LHCN-M2 (cell line): Measurements from ENCODE around the gene KRTAP19-4. TPM values are rescaled to one million over a fixed set of nuclear protein-coding genes. Genes with fewer than 3 reads are reported as not detected.
"Not testable (repeated sequence)": the region's sequence is repeated elsewhere in the genome, so short reads cannot be mapped to it uniquely, and the experiment has no call there.

Experiments used
- DNase-seq: peaks from one replicate; pipeline ENCODE4 v3.0.0-alpha.2; 2012; ENCODE audit warnings: low read depth
- polyA plus RNA-seq: library from polyadenylated mRNA; unstranded; fragments of >200 nt; gene quantifications from one replicate; pipeline ENCODE4 v1.2.1, GENCODE V29; 2012; ENCODE audit warnings: missing spikeins
- total RNA-seq: library from RNA; depleted of rRNA; stranded (reverse); fragments of >200 nt; gene quantifications from 2 replicates; pipeline ENCODE4 v1.2.3, GENCODE V29; 2014; rRNA removed

KRTAP19-4 gene
- not detected in 2 replicates for total RNA-seq
- polyA plus RNA-seq: not detected

GRCh38 chr21:30497065-30497464 lies at the start of gene KRTAP19-4:
Gene KRTAP19-4 (minus strand): TSS chr21:30497165. CDS start chr21:30497110, 55 bp downstream.
- no peak for DNase-seq

DNA sequence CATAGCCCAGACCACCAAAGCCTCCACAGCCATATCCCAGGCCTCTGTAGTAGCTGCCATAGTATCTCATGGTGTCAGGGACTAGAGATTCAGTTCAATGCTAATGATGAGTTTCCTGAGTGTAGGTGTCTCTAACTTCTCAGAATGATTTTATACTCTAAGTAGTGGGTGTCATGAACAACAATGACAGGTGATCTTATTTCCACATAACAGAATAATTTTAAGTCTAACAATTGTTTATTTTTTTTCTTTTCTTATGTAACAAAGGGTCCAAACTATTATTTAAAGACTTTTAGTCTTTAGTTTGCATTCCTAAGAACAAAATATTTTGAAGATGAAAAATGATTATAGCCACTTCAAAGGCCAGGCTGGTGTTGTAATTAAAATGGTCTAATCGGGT lies 44.8 kb upstream of the KRTAP19-4 start, which contains the start of gene KRTAP19-6:
Gene KRTAP19-6, minus strand, starts transcription at position 101 of the 400 bp plus-strand sequence. Its CDS starts 31 bp downstream, at position 70.
- DNase-seq: no peak

GRCh38 chr21:30518876-30519275 lies 21.9 kb upstream of the KRTAP19-4 start:
- no peak for DNase-seq

- DNase-seq: no peak
These were observed 18.7 kb upstream of the KRTAP19-4 start for GRCh38 chr21:30515681-30516080.

GRCh38 chr21:30505621-30506205 lies 8.7 kb upstream of the KRTAP19-4 start:
- DNase-seq: not testable (repeated sequence)

DNA sequence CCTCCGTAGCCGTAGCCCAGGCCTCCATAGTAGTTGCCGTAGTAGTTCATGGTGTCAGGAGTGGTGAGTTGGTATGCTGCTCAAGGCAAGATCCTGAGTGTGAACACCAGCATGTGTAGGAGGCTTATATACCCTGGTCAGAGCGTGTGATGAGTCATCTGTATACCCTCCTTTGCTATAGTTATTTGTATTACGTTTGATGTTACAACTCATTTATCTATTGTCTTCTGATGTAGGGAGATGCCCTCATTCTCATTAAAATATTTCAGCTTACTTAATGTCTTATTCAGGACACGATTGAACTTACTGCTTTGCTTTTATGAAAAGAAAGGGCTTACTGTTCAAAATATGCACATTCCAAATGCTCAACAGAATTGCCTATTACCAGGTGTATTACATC lies 5.1 kb upstream of the KRTAP19-4 start, which contains the start of gene KRTAP19-5:
Gene KRTAP19-5, minus strand, starts transcription at position 101 of the 400 bp plus-strand sequence. Its CDS starts 51 bp downstream, at position 50.
- no peak for DNase-seq

- DNase-seq: no peak
These were observed 5.0 kb downstream of the KRTAP19-4 start, which contains the start of gene KRTAP19-3 for GRCh38 chr21:30491963-30492428. Gene KRTAP19-3 (minus strand): TSS chr21:30492013. CDS start chr21:30491957, 56 bp downstream.

DNA sequence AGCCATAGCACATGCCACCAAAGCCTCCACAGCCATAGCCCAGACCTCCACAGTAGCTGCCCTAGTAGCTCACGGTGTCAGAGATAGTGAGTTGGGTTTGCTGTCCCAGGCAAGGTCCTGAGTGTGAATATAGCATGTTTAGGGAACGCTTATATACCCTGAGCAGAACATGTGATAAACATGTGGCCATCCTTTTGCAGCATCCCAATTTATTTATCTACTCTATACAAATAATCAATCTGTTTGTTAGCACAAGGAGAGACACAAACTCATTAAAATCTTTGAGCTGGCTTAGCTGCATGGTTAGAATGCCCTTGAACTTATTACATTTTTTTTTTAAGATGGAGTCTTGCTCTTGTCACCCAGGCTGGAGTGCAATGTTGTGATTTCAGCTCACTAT lies 9.6 kb downstream of the KRTAP19-4 start, which contains the start of gene KRTAP19-2:
Gene KRTAP19-2, minus strand, starts transcription at position 101 of the 400 bp plus-strand sequence. Its CDS starts 88 bp downstream, at position 13.
- DNase-seq: no peak

DNA sequence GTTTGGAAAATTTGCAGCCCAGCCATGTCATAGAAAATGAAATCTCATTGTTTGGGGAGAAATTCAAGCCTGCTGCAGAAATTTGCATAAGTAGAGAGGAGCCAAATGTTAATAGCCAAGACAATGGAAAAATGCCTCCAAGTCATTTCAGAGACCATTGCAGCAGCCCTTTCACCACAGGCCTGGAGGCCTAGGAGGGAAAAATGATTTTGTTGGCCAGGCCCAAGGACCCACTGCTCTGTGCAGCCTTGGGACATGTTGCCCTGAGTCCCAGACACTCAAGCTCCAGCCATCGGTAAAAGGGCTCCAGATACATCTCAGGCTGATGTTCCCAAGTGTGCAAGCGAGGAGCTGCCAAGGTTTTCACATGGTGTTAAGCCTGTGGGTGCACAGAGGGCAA lies 10.8 kb downstream of the KRTAP19-4 start:
- DNase-seq: no peak

- no peak for DNase-seq
These were observed 14.8 kb downstream of the KRTAP19-4 start for GRCh38 chr21:30482130-30482529.

GRCh38 chr21:30480145-30480544 lies 16.8 kb downstream of the KRTAP19-4 start, which contains the start of gene KRTAP19-1:
Gene KRTAP19-1 (minus strand): TSS chr21:30480367. CDS start chr21:30480317, 50 bp downstream.
- no peak for DNase-seq

- no peak for DNase-seq
These were observed 17.7 kb downstream of the KRTAP19-4 start for GRCh38 chr21:30479259-30479658.

DNA sequence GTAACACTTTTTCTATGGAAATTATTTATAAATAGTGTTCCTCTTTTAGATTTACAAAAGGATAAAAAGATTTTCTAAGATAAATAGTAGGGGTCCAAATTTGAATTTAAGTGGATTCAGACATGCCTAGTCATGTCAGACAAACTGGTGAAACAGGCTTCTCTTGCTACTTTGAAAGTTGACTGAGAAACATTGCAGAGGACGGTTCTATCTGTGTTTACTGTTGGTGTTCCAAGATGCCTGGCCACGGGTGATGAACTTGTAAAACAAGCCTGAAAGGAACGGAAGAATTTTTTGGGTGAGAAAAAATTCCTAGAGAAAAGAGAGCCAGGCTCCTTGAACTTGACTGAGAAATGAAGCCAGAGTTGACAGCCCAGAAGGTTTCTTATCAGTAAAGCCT lies 19.0 kb downstream of the KRTAP19-4 start:
- no peak for DNase-seq

GRCh38 chr21:30468900-30469714 lies 27.9 kb downstream of the KRTAP19-4 start:
- no peak for DNase-seq

DNA sequence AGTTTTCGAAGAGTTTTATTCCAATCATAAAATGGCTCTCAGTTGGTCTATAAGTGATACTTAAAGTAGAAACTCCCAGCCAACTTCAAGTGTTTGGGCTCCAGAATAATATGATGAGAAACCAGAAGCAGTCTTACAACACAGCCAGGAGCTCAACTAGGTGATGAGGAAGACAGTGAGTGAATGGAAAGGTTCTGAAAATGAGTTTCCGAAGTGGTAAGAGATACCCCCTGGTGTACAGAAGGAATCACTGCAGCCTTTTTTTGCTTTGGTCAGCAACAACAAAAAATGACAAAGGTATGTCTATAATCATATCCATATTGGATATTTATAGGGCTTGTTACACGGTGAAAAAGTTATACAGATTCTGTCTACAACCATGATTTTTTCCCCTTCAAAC lies 33.3 kb downstream of the KRTAP19-4 start:
- DNase-seq: no peak

DNA sequence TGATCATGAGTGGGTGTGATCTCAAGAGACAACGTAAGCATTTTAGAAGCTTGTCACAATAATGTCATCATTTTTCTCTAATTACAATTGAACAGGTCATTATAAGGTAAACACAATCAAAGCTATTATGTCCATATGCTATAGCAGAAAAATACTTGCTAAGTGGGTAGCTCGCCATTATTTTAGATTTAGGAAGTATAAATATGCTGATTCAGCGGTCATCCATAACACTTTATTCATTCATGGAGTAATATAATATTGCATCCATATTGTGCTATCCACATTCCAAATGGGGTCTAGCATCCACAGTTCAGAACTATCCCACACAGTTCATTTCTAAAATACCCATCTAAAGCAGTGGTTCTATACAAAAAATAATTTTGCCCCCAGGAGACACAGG lies 48.5 kb downstream of the KRTAP19-4 start:
- DNase-seq: no peak

GRCh38 chr21:30447056-30447455 lies 49.9 kb downstream of the KRTAP19-4 start:
- no peak for DNase-seq

Other genes with a start within 250 kb of the KRTAP19-4 start
- not detected in 2 replicates for gene KRTAP24-1, start 214.2 kb downstream of the KRTAP19-4 start, total RNA-seq
- not detected in 2 replicates for gene KRTAP25-1, start 207.7 kb downstream of the KRTAP19-4 start, total RNA-seq
- not detected in 2 replicates for gene KRTAP26-1, start 176.8 kb downstream of the KRTAP19-4 start, total RNA-seq
- gene KRTAP27-1, start 159.5 kb downstream of the KRTAP19-4 start, total RNA-seq: not detected in 2 replicates
- not detected in 2 replicates for gene KRTAP23-1, start 148.6 kb downstream of the KRTAP19-4 start, total RNA-seq
- not detected in 2 replicates for gene KRTAP13-2, start 124.9 kb downstream of the KRTAP19-4 start, total RNA-seq
- gene KRTAP13-1, start 101.1 kb downstream of the KRTAP19-4 start, total RNA-seq: not detected in 2 replicates
- gene KRTAP13-3, start 71.2 kb downstream of the KRTAP19-4 start, total RNA-seq: not detected in 2 replicates
- gene KRTAP13-4, start 66.9 kb downstream of the KRTAP19-4 start, total RNA-seq: not detected in 2 replicates
- not detected in 2 replicates for gene KRTAP15-1, start 56.9 kb downstream of the KRTAP19-4 start, total RNA-seq
- gene KRTAP19-1, start 16.8 kb downstream of the KRTAP19-4 start, total RNA-seq: not detected in 2 replicates
- gene KRTAP19-2, start 9.7 kb downstream of the KRTAP19-4 start, total RNA-seq: not detected in 2 replicates
- gene KRTAP19-3, start 5.2 kb downstream of the KRTAP19-4 start, total RNA-seq: not detected in 2 replicates
- gene KRTAP19-5, start 5.0 kb upstream of the KRTAP19-4 start, total RNA-seq: not detected in 2 replicates
- gene KRTAP19-6, start 44.7 kb upstream of the KRTAP19-4 start, total RNA-seq: not detected in 2 replicates
- not detected in 2 replicates for gene KRTAP19-7, start 64.1 kb upstream of the KRTAP19-4 start, total RNA-seq
- gene KRTAP22-2, start 93.2 kb upstream of the KRTAP19-4 start, total RNA-seq: not detected in 2 replicates
- gene KRTAP6-3, start 95.3 kb upstream of the KRTAP19-4 start, total RNA-seq: not detected in 2 replicates
- gene KRTAP6-2, start 101.7 kb upstream of the KRTAP19-4 start, total RNA-seq: not detected in 2 replicates
- gene KRTAP22-1, start 103.9 kb upstream of the KRTAP19-4 start, total RNA-seq: not detected in 2 replicates
- gene KRTAP6-1, start 116.8 kb upstream of the KRTAP19-4 start, total RNA-seq: not detected in 2 replicates
- gene KRTAP20-1, start 119.3 kb upstream of the KRTAP19-4 start, total RNA-seq: not detected in 2 replicates
- not detected in 2 replicates for gene KRTAP20-4, start 123.5 kb upstream of the KRTAP19-4 start, total RNA-seq
- gene KRTAP20-2, start 138.0 kb upstream of the KRTAP19-4 start, total RNA-seq: not detected in 2 replicates
- not detected in 2 replicates for gene KRTAP20-3, start 145.7 kb upstream of the KRTAP19-4 start, total RNA-seq
- gene KRTAP21-3, start 221.6 kb upstream of the KRTAP19-4 start, total RNA-seq: not detected in 2 replicates